ENCODE results near the gene METTL16. TPM values are rescaled to one million over a fixed set of nuclear protein-coding genes. Genes with fewer than 3 reads are reported as not detected.

The METTL16 gene
- total and polyA plus RNA-seq, 2 experiments from 2014 or later = 14.7 to 19.3 TPM

- no peaks in the 10 kb centered on the region for H3K27me3 ChIP-seq
- TF ChIP-seq CTCF (IDR thresholded peaks at IDR 0.05; ENCODE audit: poor library complexity) = no peak
- TF ChIP-seq EZH2 (IDR thresholded peaks at IDR 0.05; ENCODE audit: borderline replicate concordance) = no peak
- no peak for TF ChIP-seq EZH2phosphoT487 (IDR thresholded peaks at IDR 0.05; ENCODE audit: low read depth, severe bottlenecking, unreplicated experiment)
- H4K20me1 ChIP-seq (ENCODE audit: insufficient read depth, poor library complexity, severe bottlenecking) = no peaks in the 10 kb centered on the region
- no peaks in the 10 kb centered on the region for H3K79me2 ChIP-seq
- H3K27ac ChIP-seq = no peak overlapping the region
- no peak for DNase-seq (ENCODE audit: low spot score)
- peaks cover 15% of the 10 kb centered on the region for H3K4me1 ChIP-seq (ENCODE audit: insufficient read depth)
- 94% methylated on average over 7 of the region's 7 CpGs for WGBS (ENCODE audit: low lambda C conversion rate, missing lambda C conversion rate)
- no peak overlapping the region for H2AFZ ChIP-seq
- H3K9me2 ChIP-seq (replicated peaks; ENCODE audit: insufficient read depth) = no peaks in the 10 kb centered on the region
- no peak overlapping the region for H3K4me3 ChIP-seq
- no peaks in the 10 kb centered on the region for H3K9me3 ChIP-seq (ENCODE audit: low read depth)
- no peaks in the 10 kb centered on the region for H3K36me3 ChIP-seq (replicated peaks; ENCODE audit: insufficient read depth, low read depth)
- H3K4me2 ChIP-seq = no peak overlapping the region
Observed at GRCh38 chr17:2410951-2411350, 100.7 kb downstream of the METTL16 start.

GRCh38 chr17:2406903-2407790, 104.5 kb downstream of the METTL16 start:
- Histone ChIP-seq H3K9me2 (replicated peaks; ENCODE audit: insufficient read depth) (no peaks in the 10 kb centered on the region), H3K36me3 (replicated peaks; ENCODE audit: insufficient read depth, low read depth) (no peaks in the 10 kb centered on the region), H3K4me2 (peak overlapping the region; percentile 42), H3K27me3 (no peaks in the 10 kb centered on the region), H3K79me2 (no peaks in the 10 kb centered on the region), H3K27ac (peak overlapping the region; percentile 94), H2AFZ (no peak overlapping the region), H3K4me3 (no peak overlapping the region), H4K20me1 (ENCODE audit: insufficient read depth, poor library complexity, severe bottlenecking) (no peaks in the 10 kb centered on the region), H3K9me3 (ENCODE audit: low read depth) (no peaks in the 10 kb centered on the region), H3K4me1 (ENCODE audit: insufficient read depth) (peaks cover 26% of the 10 kb centered on the region)
- 61% methylated on average over 15 of the region's 15 CpGs for WGBS (ENCODE audit: low lambda C conversion rate, missing lambda C conversion rate)
- TF ChIP-seq EZH2 (IDR thresholded peaks at IDR 0.05; ENCODE audit: borderline replicate concordance) (no peak), CTCF (IDR thresholded peaks at IDR 0.05; ENCODE audit: poor library complexity) (no peak), EZH2phosphoT487 (IDR thresholded peaks at IDR 0.05; ENCODE audit: low read depth, severe bottlenecking, unreplicated experiment) (no peak)
- peak; percentile 91 for DNase-seq (ENCODE audit: low spot score)

GRCh38 chr17:2406271-2406902, 105.3 kb downstream of the METTL16 start:
- peak; percentile 45 for DNase-seq (ENCODE audit: low spot score)
- H4K20me1 ChIP-seq (ENCODE audit: insufficient read depth, poor library complexity, severe bottlenecking) = no peaks in the 10 kb centered on the region
- no peaks in the 10 kb centered on the region for H3K79me2 ChIP-seq
- no peaks in the 10 kb centered on the region for H3K9me2 ChIP-seq (replicated peaks; ENCODE audit: insufficient read depth)
- peak overlapping the region; percentile 94 for H3K27ac ChIP-seq
- H2AFZ ChIP-seq = no peak overlapping the region
- no peaks in the 10 kb centered on the region for H3K27me3 ChIP-seq
- H3K36me3 ChIP-seq (replicated peaks; ENCODE audit: insufficient read depth, low read depth) = no peaks in the 10 kb centered on the region
- H3K4me1 ChIP-seq (ENCODE audit: insufficient read depth) = peaks cover 26% of the 10 kb centered on the region
- no peaks in the 10 kb centered on the region for H3K9me3 ChIP-seq (ENCODE audit: low read depth)
- TF ChIP-seq EZH2phosphoT487 (IDR thresholded peaks at IDR 0.05; ENCODE audit: low read depth, severe bottlenecking, unreplicated experiment) = no peak
- no peak for TF ChIP-seq EZH2 (IDR thresholded peaks at IDR 0.05; ENCODE audit: borderline replicate concordance)
- TF ChIP-seq CTCF (IDR thresholded peaks at IDR 0.05; ENCODE audit: poor library complexity) = no peak
- 76% methylated on average over 8 of the region's 8 CpGs for WGBS (ENCODE audit: low lambda C conversion rate, missing lambda C conversion rate)
- H3K4me3 ChIP-seq = no peak overlapping the region
- H3K4me2 ChIP-seq = peak overlapping the region; percentile 42
